OCI-LY3 (cell line): ENCODE data around the gene SEBOX.

Experiments used
- H2AFZ ChIP-seq: fragments of 200-600, 300-600 bp; shearing (Covaris generic); 2 replicates; pipeline ENCODE4 v1.6.0; 2014; ENCODE audit warnings: antibody characterized with exemption, low read depth, low read length
- H3K27ac ChIP-seq: fragments of 200-600, 300-600 bp; sonication (generic); 2 replicates; pipeline ENCODE4 v1.5.1; 2014; ENCODE audit warnings: mild to moderate bottlenecking, low read length, moderate library complexity, mixed read lengths
- H3K27me3 ChIP-seq: fragments of 200-600, 300-600 bp; sonication (generic); 2 replicates; pipeline ENCODE4 v1.6.1; 2014; ENCODE audit warnings: low read depth, low read length, mixed read lengths
- H3K36me3 ChIP-seq: fragments of 200-600, 300-600 bp; sonication (generic); replicated peaks from 2 replicates; pipeline ENCODE3; 2014; ENCODE audit warnings: low read depth, low read length, mixed read lengths
- H3K4me1 ChIP-seq: fragments of 300-600, 200-600 bp; sonication (generic); 2 replicates; pipeline ENCODE4 v1.6.1; 2014; ENCODE audit warnings: low read length, mixed read lengths
- H3K4me2 ChIP-seq: fragments of 200-600, 300-600 bp; sonication (generic); 2 replicates; pipeline ENCODE4 v1.6.1; 2014; ENCODE audit warnings: low read length, mixed read lengths
- H3K4me3 ChIP-seq: fragments of 300-600, 200-600 bp; sonication (generic); 2 replicates; pipeline ENCODE4 v1.5.1; 2014; ENCODE audit warnings: antibody characterized with exemption, mild to moderate bottlenecking, low read length, moderate library complexity
- H3K79me2 ChIP-seq: fragments of 300-600, 200-600 bp; shearing (Covaris generic); 2 replicates; pipeline ENCODE4 v1.6.1; 2014; ENCODE audit warnings: mild to moderate bottlenecking, low read length, mixed read lengths
- H3K9ac ChIP-seq: fragments of 300-600, 200-600 bp; shearing (Covaris generic); 2 replicates; pipeline ENCODE4 v1.6.0; 2014; ENCODE audit warnings: mild to moderate bottlenecking, low read length, moderate library complexity
- H3K9me3 ChIP-seq: fragments of 200-600, 300-600 bp; shearing (Covaris generic); 2 replicates; pipeline ENCODE4 v1.6.1; 2014; ENCODE audit warnings: low read length, mixed read lengths; ENCODE audit not compliant: insufficient read depth
- H4K20me1 ChIP-seq: fragments of 200-600, 300-600 bp; sonication (generic); 2 replicates; pipeline ENCODE4 v1.6.1; 2016; ENCODE audit warnings: low read length, mixed read lengths; ENCODE audit not compliant: insufficient read depth
- CTCF ChIP-seq: fragments of 200-600, 300-600 bp; sonication (generic); IDR thresholded peaks from 2 replicates; pipeline ENCODE4 v1.5.1; 2014; ENCODE audit warnings: antibody characterized with exemption, low read length, low read depth
- EZH2phosphoT487 ChIP-seq: fragments of 200-600 bp; shearing (Covaris generic); IDR thresholded peaks from 2 replicates; pipeline ENCODE4 v1.6.1; 2018; ENCODE audit warnings: antibody characterized with exemption, mixed run types, low read depth

Gene SEBOX

GRCh38 chr17:28402224-28402630, 37.2 kb upstream of the SEBOX start:
- TF ChIP-seq EZH2phosphoT487 (no peak), CTCF (no peak)

GRCh38 chr17:28399808-28400207, 34.8 kb upstream of the SEBOX start:
- Histone ChIP-seq H3K4me3 (no peak overlapping the region), H3K36me3 (peaks cover 16% of the 10 kb centered on the region), H4K20me1 (no peaks in the 10 kb centered on the region), H3K27me3 (no peaks in the 10 kb centered on the region), H3K4me1 (peaks cover 12% of the 10 kb centered on the region; the same call in 1 of the 2 replicates), H2AFZ (no peak overlapping the region), H3K9me3 (no peaks in the 10 kb centered on the region), H3K79me2 (no peaks in the 10 kb centered on the region), H3K4me2 (no peak overlapping the region), H3K9ac (no peak overlapping the region), H3K27ac (no peak overlapping the region)
- TF ChIP-seq EZH2phosphoT487 (no peak), CTCF (no peak)

More at GRCh38 chr17:28402224-28402630, 37.2 kb upstream of the SEBOX start:
- Histone ChIP-seq H4K20me1 (no peaks in the 10 kb centered on the region), H2AFZ (no peak overlapping the region), H3K27ac (no peak overlapping the region), H3K4me1 (peaks cover 21% of the 10 kb centered on the region), H3K36me3 (no peaks in the 10 kb centered on the region), H3K27me3 (no peaks in the 10 kb centered on the region), H3K9ac (no peak overlapping the region), H3K79me2 (no peaks in the 10 kb centered on the region), H3K9me3 (no peaks in the 10 kb centered on the region), H3K4me2 (no peak overlapping the region), H3K4me3 (no peak overlapping the region)

- no peaks in the 10 kb centered on the region for H4K20me1 ChIP-seq
- TF ChIP-seq EZH2phosphoT487 (no peak), CTCF (no peak)
- no peak overlapping the region for H3K9ac ChIP-seq
- H3K9me3 ChIP-seq: no peaks in the 10 kb centered on the region
- peaks cover 5% of the 10 kb centered on the region; the same call in 1 of the 2 replicates for H3K4me1 ChIP-seq
- H3K27me3 ChIP-seq: no peaks in the 10 kb centered on the region
- H3K4me2 ChIP-seq: no peak overlapping the region
- peaks cover 27% of the 10 kb centered on the region for H3K36me3 ChIP-seq
- H3K27ac ChIP-seq: no peak overlapping the region
- no peak overlapping the region for H2AFZ ChIP-seq
- H3K4me3 ChIP-seq: no peak overlapping the region
- no peaks in the 10 kb centered on the region for H3K79me2 ChIP-seq
Measured at GRCh38 chr17:28398280-28398981, 33.4 kb upstream of the SEBOX start.

GRCh38 chr17:28397687-28398279, 32.8 kb upstream of the SEBOX start:
- Histone ChIP-seq H3K4me2 (no peak overlapping the region), H3K27ac (no peak overlapping the region), H3K4me1 (peaks cover 5% of the 10 kb centered on the region; the same call in 1 of the 2 replicates), H3K27me3 (no peaks in the 10 kb centered on the region), H3K79me2 (no peaks in the 10 kb centered on the region), H3K9me3 (no peaks in the 10 kb centered on the region), H2AFZ (no peak overlapping the region), H4K20me1 (no peaks in the 10 kb centered on the region), H3K4me3 (no peak overlapping the region), H3K36me3 (peaks cover 29% of the 10 kb centered on the region), H3K9ac (no peak overlapping the region)
- TF ChIP-seq EZH2phosphoT487: no peak
- TF ChIP-seq CTCF: no peak
